ENCODE data around the gene LRRC8D. TPM values are rescaled to one million over a fixed set of nuclear protein-coding genes. Genes with fewer than 3 reads are reported as not detected.
A peak's percentile ranks its signal among the peaks of the same experiment; 100 is the strongest.
"Not testable (repeated sequence)": the region's sequence is repeated elsewhere in the genome, so short reads cannot be mapped to it uniquely, and the experiment has no call there.

The LRRC8D gene
- total RNA-seq, 1 experiment from 2014 or later: 37.2 TPM

DNA sequence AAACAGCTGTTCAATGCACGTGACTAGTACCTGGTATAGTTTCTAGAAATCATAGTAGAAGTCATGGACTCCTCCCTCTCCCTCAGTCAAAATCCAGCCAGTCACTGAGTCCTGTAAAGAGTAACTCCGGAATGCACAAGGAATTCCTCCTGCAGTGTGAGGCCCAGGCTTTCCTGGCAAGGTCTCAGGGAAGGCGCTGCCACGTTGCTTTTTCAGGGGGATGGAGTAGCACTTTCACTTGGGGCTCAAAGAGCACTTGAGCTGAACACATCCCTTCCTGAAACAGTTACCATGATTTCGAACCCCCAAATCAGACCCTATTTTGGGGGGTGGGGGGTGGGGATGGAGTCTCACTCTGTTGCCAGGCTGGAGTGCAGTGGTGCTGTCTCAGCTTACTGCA is 26.4 kb upstream of the LRRC8D start:
- Histone ChIP-seq H4K91ac (ENCODE audit: insufficient read length, low read depth, low read length) (no peak overlapping the region), H2BK12ac (ENCODE audit: insufficient read length, low read depth, low read length) (no peak overlapping the region), H4K20me1 (ENCODE audit: control insufficient read depth, insufficient read depth, insufficient read length) (no peaks in the 10 kb centered on the region), H3K23ac (ENCODE audit: insufficient read length, low read depth, low read length) (no peak overlapping the region), H4K8ac (replicated peaks; ENCODE audit: insufficient read length, low read depth, low read length) (no peak overlapping the region), H3K14ac (ENCODE audit: insufficient read depth, low read length) (no peak overlapping the region), H3K4me1 (ENCODE audit: insufficient read depth, low read length) (no peaks in the 10 kb centered on the region), H3K9me3 (ENCODE audit: control insufficient read depth, low read depth, low read length) (no peaks in the 10 kb centered on the region), H2AFZ (ENCODE audit: low read length) (no peak overlapping the region), H2AK5ac (ENCODE audit: insufficient read length, low read length) (no peak overlapping the region), H3K23me2 (ENCODE audit: insufficient read length, low read depth, low read length, poor library complexity, severe bottlenecking) (no peaks in the 10 kb centered on the region), H3K79me2 (ENCODE audit: insufficient read depth, low read length) (no peaks in the 10 kb centered on the region), H3K4me2 (ENCODE audit: insufficient read depth, insufficient read length, low read length) (no peak overlapping the region), H4K5ac (ENCODE audit: insufficient read length, low read depth, low read length) (no peak overlapping the region), H2BK5ac (ENCODE audit: insufficient read length, low read length) (no peak overlapping the region), H3K18ac (ENCODE audit: insufficient read length, low read depth, low read length) (no peak overlapping the region), H2BK15ac (ENCODE audit: low read depth, low read length) (no peak overlapping the region), H3K9ac (ENCODE audit: extremely low read depth, insufficient read length, low read length) (no peak overlapping the region), H3K79me1 (ENCODE audit: insufficient read depth, low read depth, low read length, poor library complexity, severe bottlenecking) (no peaks in the 10 kb centered on the region), H3K27ac (ENCODE audit: insufficient read length, low read depth, low read length) (no peak overlapping the region), H3K4ac (ENCODE audit: low read depth, low read length) (no peak overlapping the region), H3K27me3 (ENCODE audit: insufficient read depth, low read length) (no peaks in the 10 kb centered on the region), H3T11ph (ENCODE audit: low read length) (no peak overlapping the region), H2BK20ac (ENCODE audit: low read depth, low read length, poor library complexity, severe bottlenecking) (no peak overlapping the region), H3K56ac (ENCODE audit: insufficient read length, low read depth, low read length) (no peak overlapping the region), H2BK120ac (ENCODE audit: low read depth, low read length, poor library complexity, severe bottlenecking) (no peak overlapping the region)
- DNase-seq: peak; percentile 48
- H3K4me3 Mint-ChIP-seq: no peak overlapping the region
- no peak overlapping the region for H3K27ac Mint-ChIP-seq
- H3K4me1 Mint-ChIP-seq: peaks cover 2 to 5% of the 10 kb centered on the region in 2 experiments; a peak in 1 of 4 replicates
- TF ChIP-seq, protein P1, sequence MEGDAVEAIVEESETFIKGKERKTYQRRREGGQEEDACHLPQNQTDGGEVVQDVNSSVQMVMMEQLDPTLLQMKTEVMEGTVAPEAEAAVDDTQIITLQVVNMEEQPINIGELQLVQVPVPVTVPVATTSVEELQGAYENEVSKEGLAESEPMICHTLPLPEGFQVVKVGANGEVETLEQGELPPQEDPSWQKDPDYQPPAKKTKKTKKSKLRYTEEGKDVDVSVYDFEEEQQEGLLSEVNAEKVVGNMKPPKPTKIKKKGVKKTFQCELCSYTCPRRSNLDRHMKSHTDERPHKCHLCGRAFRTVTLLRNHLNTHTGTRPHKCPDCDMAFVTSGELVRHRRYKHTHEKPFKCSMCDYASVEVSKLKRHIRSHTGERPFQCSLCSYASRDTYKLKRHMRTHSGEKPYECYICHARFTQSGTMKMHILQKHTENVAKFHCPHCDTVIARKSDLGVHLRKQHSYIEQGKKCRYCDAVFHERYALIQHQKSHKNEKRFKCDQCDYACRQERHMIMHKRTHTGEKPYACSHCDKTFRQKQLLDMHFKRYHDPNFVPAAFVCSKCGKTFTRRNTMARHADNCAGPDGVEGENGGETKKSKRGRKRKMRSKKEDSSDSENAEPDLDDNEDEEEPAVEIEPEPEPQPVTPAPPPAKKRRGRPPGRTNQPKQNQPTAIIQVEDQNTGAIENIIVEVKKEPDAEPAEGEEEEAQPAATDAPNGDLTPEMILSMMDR (conservative IDR thresholded peaks at IDR 0.05): no peak
- H3K36me3 Mint-ChIP-seq (ENCODE audit: insufficient read depth in 1 of 3, low read depth in 3 of 3): no peaks in the 10 kb centered on the region
- H3K9me3 Mint-ChIP-seq: peaks cover 3% of the 10 kb centered on the region in 2 experiments; a peak in 2 of 5 replicates
- H3K27me3 Mint-ChIP-seq (ENCODE audit: low read depth): peaks cover 6% of the 10 kb centered on the region
- WGBS (ENCODE audit: extremely low coverage, insufficient read length, low lambda C conversion rate): no CpG with 5 or more reads among the region's 5 CpGs

DNA sequence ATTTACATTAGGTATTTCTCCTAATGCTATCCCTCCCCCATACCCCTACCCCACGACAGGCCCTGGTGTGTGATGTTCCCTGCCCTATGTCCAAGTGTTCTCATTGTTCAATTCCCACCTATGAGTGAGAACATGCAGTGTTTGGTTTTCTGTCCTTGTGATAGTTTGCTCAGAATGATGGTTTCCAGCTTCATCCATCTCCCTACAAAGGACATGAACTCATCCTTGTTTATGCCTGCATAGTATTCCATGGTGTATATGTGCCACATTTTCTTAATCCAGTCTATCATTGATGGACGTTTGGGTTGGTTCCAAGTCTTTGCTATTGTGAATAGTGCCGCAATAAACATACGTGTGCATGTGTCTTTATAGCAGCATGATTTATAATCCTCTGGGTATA is 25.3 kb upstream of the LRRC8D start:
- H2AFZ ChIP-seq (ENCODE audit: low read length); H3K4me3 Mint-ChIP-seq; H3K4me1 ChIP-seq (ENCODE audit: insufficient read depth, low read length); H4K5ac ChIP-seq (ENCODE audit: insufficient read length, low read depth, low read length); H2BK12ac ChIP-seq (ENCODE audit: insufficient read length, low read depth, low read length); H3K4me1 Mint-ChIP-seq; H3K27me3 Mint-ChIP-seq (ENCODE audit: low read depth); H3K23ac ChIP-seq (ENCODE audit: insufficient read length, low read depth, low read length); H3K9me3 Mint-ChIP-seq; H3T11ph ChIP-seq (ENCODE audit: low read length); H4K91ac ChIP-seq (ENCODE audit: insufficient read length, low read depth, low read length); H3K9me3 ChIP-seq (ENCODE audit: control insufficient read depth, low read depth, low read length); H3K18ac ChIP-seq (ENCODE audit: insufficient read length, low read depth, low read length); H2BK5ac ChIP-seq (ENCODE audit: insufficient read length, low read length); H2BK20ac ChIP-seq (ENCODE audit: low read depth, low read length, poor library complexity, severe bottlenecking); H4K8ac ChIP-seq (replicated peaks; ENCODE audit: insufficient read length, low read depth, low read length); H3K79me2 ChIP-seq (ENCODE audit: insufficient read depth, low read length); H2AK5ac ChIP-seq (ENCODE audit: insufficient read length, low read length); H3K27ac ChIP-seq (ENCODE audit: insufficient read length, low read depth, low read length); H3K36me3 Mint-ChIP-seq (ENCODE audit: insufficient read depth in 1 of 3, low read depth in 3 of 3); H2BK120ac ChIP-seq (ENCODE audit: low read depth, low read length, poor library complexity, severe bottlenecking); H3K14ac ChIP-seq (ENCODE audit: insufficient read depth, low read length); H3K56ac ChIP-seq (ENCODE audit: insufficient read length, low read depth, low read length); H3K4ac ChIP-seq (ENCODE audit: low read depth, low read length); H2BK15ac ChIP-seq (ENCODE audit: low read depth, low read length); H3K27ac Mint-ChIP-seq; H4K20me1 ChIP-seq (ENCODE audit: control insufficient read depth, insufficient read depth, insufficient read length); H3K79me1 ChIP-seq (ENCODE audit: insufficient read depth, low read depth, low read length, poor library complexity, severe bottlenecking); H3K27me3 ChIP-seq (ENCODE audit: insufficient read depth, low read length); H3K4me2 ChIP-seq (ENCODE audit: insufficient read depth, insufficient read length, low read length); DNase-seq; H3K23me2 ChIP-seq (ENCODE audit: insufficient read length, low read depth, low read length, poor library complexity, severe bottlenecking); H3K9ac ChIP-seq (ENCODE audit: extremely low read depth, insufficient read length, low read length): not testable (repeated sequence)
- WGBS (ENCODE audit: extremely low coverage, insufficient read length, low lambda C conversion rate): no CpG with 5 or more reads among the region's 4 CpGs

Data from H9 (cell line).